K562 (cell line): ENCODE measurements around the gene C1QTNF12. TPM values are rescaled to one million over a fixed set of nuclear protein-coding genes. Genes with fewer than 3 reads are reported as not detected.
A peak's percentile ranks its signal among the peaks of the same experiment; 100 is the strongest.

Experiments used
- ATAC-seq: fragments of 200-7000 bp; cut with Tn5 transposase; 3 replicates; pipeline ENCODE4 v1.9.1; 2020; ENCODE audit warnings: moderate library complexity
- BruUV-seq: library from RNA; stranded (reverse); fragments of 400-500 nt; replicated peaks from 2 replicates; lab custom pipeline; 2021; lab: Mats Ljungman, UMichigan
- CTCF ChIA-PET: fragments of 300-600 bp; formaldehyde crosslinking; extraction: SDS; loops from one replicate; lab custom pipeline; 2021; ENCODE audit warnings: low intra/inter-chr PET ratio; lab: Yijun Ruan, JAX
- POLR2A ChIA-PET: fragments of 300-600, 350-650 bp; sonication (Branson Sonifier 250); formaldehyde crosslinking; extraction: SDS; loops from one replicate; lab custom pipeline; 2021; ENCODE audit warnings: antibody characterized with exemption, inconsistent platforms; lab: Yijun Ruan, JAX
- DNase-seq, 4 experiments: peaks; one replicate each; pipeline versions ENCODE4 v3.0.0 to v3.0.0-alpha.2; 2011 to 2018; ENCODE audit warnings: low spot score in 3 of 4, mixed read lengths in 3 of 4; ENCODE audit errors: extremely low read depth in 1 of 4
- FAIRE-seq: peaks from 2 replicates; lab custom pipeline; 2011; peaks lifted over from hg19 to GRCh38; lab: Jason Lieb, UNC
- H2AFZ ChIP-seq: 2 replicates; pipeline ENCODE4 v1.6.0; 2011; ENCODE audit warnings: low read depth, low read length, control low read depth, inconsistent platforms
- H3K27ac ChIP-seq: fragments of 200-600 bp; 3 replicates; pipeline ENCODE4 v1.8.0; 2011; ENCODE audit warnings: low read depth, mild to moderate bottlenecking, control low read depth, inconsistent platforms, low read length, moderate library complexity, mixed read lengths; ENCODE audit errors: extremely low read depth
- H3K27me3 ChIP-seq, 2 experiments: fragments of 300-600 bp in 1 of 2; 2 replicates in 1 of 2; 3 replicates in 1 of 2; pipeline versions ENCODE4 v1.6.0 to v1.8.0; 2011; ENCODE audit warnings: inconsistent platforms in 2 of 2, low read length in 2 of 2, mild to moderate bottlenecking in 1 of 2, mixed read lengths in 1 of 2, moderate library complexity in 1 of 2; ENCODE audit not compliant: control insufficient read depth in 2 of 2, insufficient read depth in 2 of 2
- H3K36me3 ChIP-seq: fragments of 300-600 bp; 3 replicates; pipeline ENCODE4 v1.8.0; 2011; ENCODE audit warnings: mild to moderate bottlenecking, low read length, inconsistent platforms; ENCODE audit not compliant: control insufficient read depth, insufficient read depth
- H3K4me1 ChIP-seq, 2 experiments: fragments of 200-600 bp in 1 of 2; replicated peaks in 1 of 2; 2 replicates in 1 of 2; 3 replicates in 1 of 2; pipeline versions ENCODE4 v1.5.1 to v1.8.0; 2011; ENCODE audit warnings: inconsistent platforms in 2 of 2, low read length in 2 of 2, mild to moderate bottlenecking in 1 of 2, mixed read lengths in 1 of 2, moderate library complexity in 1 of 2; ENCODE audit not compliant: control insufficient read depth in 2 of 2, insufficient read depth in 2 of 2
- H3K4me2 ChIP-seq: 2 replicates; pipeline ENCODE4 v1.6.1; 2011; ENCODE audit warnings: low read length, control low read depth, inconsistent platforms, mixed read lengths; ENCODE audit not compliant: insufficient read depth
- H3K4me3 ChIP-seq: fragments of 200-600 bp; sonication (generic), shearing (Covaris generic); 2 replicates; pipeline ENCODE4 v1.5.1; 2016; ENCODE audit warnings: control low read depth, inconsistent platforms
- H3K79me2 ChIP-seq: fragments of 200-600 bp; 3 replicates; pipeline ENCODE4 v1.8.0; 2011; ENCODE audit warnings: low read length, inconsistent platforms; ENCODE audit not compliant: control insufficient read depth, insufficient read depth
- H3K9ac ChIP-seq, 2 experiments: 2 replicates each; pipeline versions ENCODE4 v1.6.0 to v1.6.1; 2011; ENCODE audit warnings: low read depth in 2 of 2, low read length in 2 of 2, control low read depth in 1 of 2, inconsistent platforms in 1 of 2, mild to moderate bottlenecking in 1 of 2, mixed read lengths in 1 of 2; ENCODE audit not compliant: insufficient read depth in 1 of 2
- H3K9me1 ChIP-seq: one replicate; pipeline ENCODE4 v1.6.0; 2011; ENCODE audit warnings: inconsistent platforms, mild to moderate bottlenecking, low read length, moderate library complexity; ENCODE audit not compliant: control insufficient read depth, insufficient read depth
- H3K9me3 ChIP-seq: replicated peaks from 2 replicates; pipeline ENCODE4 v1.5.1; 2011; ENCODE audit warnings: low read depth, low read length, inconsistent platforms; ENCODE audit not compliant: control insufficient read depth, insufficient read depth
- H4K20me1 ChIP-seq: replicated peaks from 2 replicates; pipeline ENCODE4 v1.6.1; 2011; ENCODE audit warnings: low read length, inconsistent platforms, mixed read lengths; ENCODE audit not compliant: control insufficient read depth, insufficient read depth
- KLF13 ChIP-seq: fragments of 450-650 bp; IDR thresholded peaks from 2 replicates; pipeline ENCODE4 v1.6.1; 2016; ENCODE audit warnings: missing genetic modification characterization, low read depth, mild to moderate bottlenecking, missing compliant biosample characterization, moderate library complexity, borderline replicate concordance
- MYNN ChIP-seq, 2 experiments: sonication (generic); formaldehyde crosslinking in 1 of 2; IDR thresholded peaks; 2 replicates each; pipeline versions ENCODE4 v1.5.0 to v1.6.1; 2016 to 2020; ENCODE audit warnings: antibody characterized with exemption in 1 of 2, missing genetic modification reagents in 1 of 2
- POLR2G ChIP-seq: fragments of 200-400 bp; formaldehyde crosslinking; IDR thresholded peaks from 2 replicates; pipeline ENCODE4 v1.6.1; 2017; ENCODE audit warnings: low read depth, mild to moderate bottlenecking, antibody characterized with exemption, low read length, moderate library complexity
- RBM22 ChIP-seq: fragments of 200-400 bp; formaldehyde crosslinking; IDR thresholded peaks from 2 replicates; pipeline ENCODE4 v1.6.1; 2018; ENCODE audit warnings: low read length, low read depth; ENCODE audit not compliant: poor library complexity, severe bottlenecking
- VEZF1 ChIP-seq: fragments of 200-800 bp; sonication (Bioruptor generic); IDR thresholded peaks from 2 replicates; pipeline ENCODE4 v1.6.1; 2017; ENCODE audit warnings: missing genetic modification characterization, missing compliant biosample characterization
- ZNF518B ChIP-seq: fragments of 250-450 bp; sonication (Bioruptor Pico); IDR thresholded peaks from 2 replicates; pipeline ENCODE4 v1.5.0; 2021; ENCODE audit warnings: mild to moderate bottlenecking, moderate library complexity
- WGBS: fragments of 100-300 bp; shearing (Covaris generic); methylation state at CpG from one replicate; pipeline ENCODE4 v1.1.6; 2016; ENCODE audit warnings: low coverage, mixed read lengths; ENCODE audit not compliant: insufficient coverage; ENCODE audit errors: missing lambda C conversion rate; 5-methylcytosine and 5-hydroxymethylcytosine counted together
- in situ Hi-C: fragments of 300-500 bp; cut with MboI; formaldehyde crosslinking; loops from 4 replicates; pipeline ENCODE4 v1.15.0; 2018; ENCODE audit warnings: inconsistent platforms, mixed read lengths
- intact Hi-C: fragments of 100-400 bp; cut with micrococcal nuclease; formaldehyde crosslinking; loops from 2 replicates; pipeline ENCODE4 v1.14.2; 2022
- polyA plus RNA-seq, 8 experiments: library from polyadenylated mRNA; depleted of rRNA in 4 of 8; stranded (reverse) in 5 of 8; unstranded in 3 of 8; fragments of >200 nt; fragmentation: Nextera tagmentation in 2 of 8; fragmentation: Illumina TruSeq in 1 of 8; extraction: Ambion mirVana in 2 of 8; extraction: Trizol in 1 of 8; gene quantifications; 2 replicates each; pipeline versions ENCODE4 v1.2.1 to v1.2.3, GENCODE V29; 2011 to 2014; ENCODE audit warnings: inconsistent platforms in 1 of 8, missing spikeins in 1 of 8
- total RNA-seq, 7 experiments: library from RNA; depleted of rRNA in 6 of 7; stranded (reverse); fragments of >200 nt in 6 of 7; fragmentation: Illumina TruSeq in 2 of 7; extraction: Trizol in 2 of 7; gene quantifications; 2 replicates each; pipeline versions ENCODE4 v1.2.1 to v1.2.3, GENCODE V29; 2011 to 2021; ENCODE audit warnings: low replicate concordance in 1 of 7

Gene C1QTNF12
- total and polyA plus RNA-seq, 9 of the 15 experiments (the other 6 are each of a cell fraction or from before 2014, with no cell fraction given): 0.11 to 4.3 (median 0.93) TPM; not detected in 3

DNA sequence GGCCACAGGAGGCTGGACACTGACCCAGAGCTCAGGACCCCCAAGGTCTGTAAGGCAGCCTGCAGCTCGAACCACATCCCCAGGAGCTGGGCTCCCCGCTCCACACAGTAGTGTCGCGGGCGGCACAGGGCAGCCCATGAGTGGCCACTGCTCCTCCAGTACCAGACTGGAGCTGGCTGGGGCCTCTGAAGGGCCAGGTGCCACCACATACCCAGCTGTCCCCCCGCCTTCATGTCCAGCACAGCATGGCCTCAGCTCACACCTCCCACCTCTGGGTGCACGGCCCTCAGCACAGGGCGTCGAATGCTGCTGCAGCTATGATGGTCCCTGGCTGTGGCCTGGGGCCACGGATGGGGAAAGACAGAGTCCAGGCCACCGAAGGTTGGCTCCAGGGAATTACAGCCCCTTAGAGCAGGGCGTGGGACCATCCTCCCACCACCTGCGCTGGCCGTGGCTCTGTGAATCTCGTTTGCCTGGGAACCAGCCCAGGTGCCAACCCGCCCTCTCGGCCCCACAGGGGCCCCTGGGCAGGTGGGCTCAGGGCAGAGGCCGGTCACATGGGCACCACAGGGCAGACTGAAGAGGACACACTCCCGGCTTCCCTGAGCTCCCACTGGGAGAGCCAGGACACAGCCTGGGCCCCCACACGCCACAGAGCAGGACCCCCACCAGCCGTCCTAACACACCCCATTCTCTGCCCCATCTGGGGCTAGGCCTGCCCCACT lies 30.5 kb downstream of the C1QTNF12 start:
- H3K27me3 ChIP-seq: no peaks in the 10 kb centered on the region

More for the DNA sequence above, 30.5 kb downstream of the C1QTNF12 start:
- WGBS: 89% methylated on average over 19 of the region's 21 CpGs
- H2AFZ ChIP-seq: no peak overlapping the region
- FAIRE-seq (no peak), ATAC-seq (peak; percentile 13), DNase-seq (no peak)
- in situ Hi-C loops: no loop called here
- intact Hi-C loops: no loop called here
- no peak overlapping the region for H3K4me3 ChIP-seq
- no peak overlapping the region for H3K27ac ChIP-seq
- peaks cover 54% of the 10 kb centered on the region; the same call in 2 of the 3 replicates for H3K36me3 ChIP-seq
- H3K9me3 ChIP-seq: no peaks in the 10 kb centered on the region
- BruUV-seq: no TSS peak
- H4K20me1 ChIP-seq: no peaks in the 10 kb centered on the region; the same call in 1 of the 2 replicates
- H3K4me1 ChIP-seq: peaks cover 0 to 79% of the 10 kb centered on the region in 2 experiments; a peak in 2 of 5 replicates
- no peaks in the 10 kb centered on the region for H3K79me2 ChIP-seq
- ChIA-PET CTCF (no interaction called here), POLR2A (interaction anchor here (0.6 to 2.0 kb wide), 4 partner anchors 10 to 42 kb away, joined by 3 to 7 read pairs (median 4); no protein-coding TSS in a partner anchor)
- H3K9me1 ChIP-seq: no peaks in the 10 kb centered on the region
- no peak overlapping the region; a peak in 1 of 4 replicates for H3K9ac ChIP-seq
- no peak overlapping the region for H3K4me2 ChIP-seq
- TF ChIP-seq MYNN (IDR thresholded peaks at IDR 0.05) (0 out of 2 replicates have a peak, but pooled peaks have one; percentile 10), MYNN (CRISPR knock-in tag; IDR thresholded peaks at IDR 0.05) (no peak), ZNF518B (CRISPR knock-in tag) (no peak), POLR2G (peak; percentile 74), RBM22 (peak; percentile 59), KLF13 (tag) (no peak), VEZF1 (no peak)
- TF ChIP-seq, all 486 proteins: peak for 3
